NB4 (cell line): ENCODE data around the gene ANXA2R.

Experiments
- MYC ChIP-seq: IDR thresholded peaks from 2 replicates; pipeline ENCODE4 v1.6.1; 2011; ENCODE audit warnings: low read depth, low read length
- POLR2A ChIP-seq: IDR thresholded peaks from 2 replicates; pipeline ENCODE4 v1.6.1; 2011; ENCODE audit warnings: mild to moderate bottlenecking; ENCODE audit not compliant: insufficient read length; ENCODE audit errors: extremely low read depth
- TF ChIP-seq, protein P1 (sequence below): IDR thresholded peaks from one replicate; pipeline ENCODE4 v1.5.1; 2012; ENCODE audit warnings: low read depth, low read length
- TF ChIP-seq, protein P2 (sequence below): IDR thresholded peaks from 2 replicates; pipeline ENCODE4 v1.6.1; 2011; ENCODE audit warnings: low read depth, low read length

DNA sequence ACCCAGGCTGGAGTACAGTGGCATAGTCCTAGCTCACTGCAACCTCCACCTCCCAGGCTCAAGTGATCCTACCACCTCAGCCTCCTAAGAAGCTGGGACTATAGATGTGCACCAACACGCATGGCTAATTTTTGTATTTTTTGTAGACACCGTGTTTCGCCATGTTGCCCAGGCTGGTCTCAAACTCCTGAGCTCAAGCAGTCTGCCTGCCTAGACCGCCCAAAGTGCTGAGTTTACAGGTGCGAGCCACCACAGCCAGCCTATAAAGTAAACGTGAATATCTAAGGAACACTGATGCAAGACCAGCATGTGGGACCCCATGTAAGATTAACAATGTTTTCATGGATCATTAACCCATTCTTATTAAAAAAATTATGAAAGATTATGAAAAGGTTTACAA is 15.9 kb downstream of the ANXA2R start:
- no peak for TF ChIP-seq POLR2A
- TF ChIP-seq, protein P1, sequence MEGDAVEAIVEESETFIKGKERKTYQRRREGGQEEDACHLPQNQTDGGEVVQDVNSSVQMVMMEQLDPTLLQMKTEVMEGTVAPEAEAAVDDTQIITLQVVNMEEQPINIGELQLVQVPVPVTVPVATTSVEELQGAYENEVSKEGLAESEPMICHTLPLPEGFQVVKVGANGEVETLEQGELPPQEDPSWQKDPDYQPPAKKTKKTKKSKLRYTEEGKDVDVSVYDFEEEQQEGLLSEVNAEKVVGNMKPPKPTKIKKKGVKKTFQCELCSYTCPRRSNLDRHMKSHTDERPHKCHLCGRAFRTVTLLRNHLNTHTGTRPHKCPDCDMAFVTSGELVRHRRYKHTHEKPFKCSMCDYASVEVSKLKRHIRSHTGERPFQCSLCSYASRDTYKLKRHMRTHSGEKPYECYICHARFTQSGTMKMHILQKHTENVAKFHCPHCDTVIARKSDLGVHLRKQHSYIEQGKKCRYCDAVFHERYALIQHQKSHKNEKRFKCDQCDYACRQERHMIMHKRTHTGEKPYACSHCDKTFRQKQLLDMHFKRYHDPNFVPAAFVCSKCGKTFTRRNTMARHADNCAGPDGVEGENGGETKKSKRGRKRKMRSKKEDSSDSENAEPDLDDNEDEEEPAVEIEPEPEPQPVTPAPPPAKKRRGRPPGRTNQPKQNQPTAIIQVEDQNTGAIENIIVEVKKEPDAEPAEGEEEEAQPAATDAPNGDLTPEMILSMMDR = no peak
- TF ChIP-seq, protein P2, sequence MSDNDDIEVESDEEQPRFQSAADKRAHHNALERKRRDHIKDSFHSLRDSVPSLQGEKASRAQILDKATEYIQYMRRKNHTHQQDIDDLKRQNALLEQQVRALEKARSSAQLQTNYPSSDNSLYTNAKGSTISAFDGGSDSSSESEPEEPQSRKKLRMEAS = no peak
- no peak for TF ChIP-seq MYC
